ENCODE measurements around the gene DNAH1. TPM values are rescaled to one million over a fixed set of nuclear protein-coding genes. Genes with fewer than 3 reads are reported as not detected.

DNAH1 gene
- polyA plus RNA-seq, 1 donor = 22.9 TPM

DNA sequence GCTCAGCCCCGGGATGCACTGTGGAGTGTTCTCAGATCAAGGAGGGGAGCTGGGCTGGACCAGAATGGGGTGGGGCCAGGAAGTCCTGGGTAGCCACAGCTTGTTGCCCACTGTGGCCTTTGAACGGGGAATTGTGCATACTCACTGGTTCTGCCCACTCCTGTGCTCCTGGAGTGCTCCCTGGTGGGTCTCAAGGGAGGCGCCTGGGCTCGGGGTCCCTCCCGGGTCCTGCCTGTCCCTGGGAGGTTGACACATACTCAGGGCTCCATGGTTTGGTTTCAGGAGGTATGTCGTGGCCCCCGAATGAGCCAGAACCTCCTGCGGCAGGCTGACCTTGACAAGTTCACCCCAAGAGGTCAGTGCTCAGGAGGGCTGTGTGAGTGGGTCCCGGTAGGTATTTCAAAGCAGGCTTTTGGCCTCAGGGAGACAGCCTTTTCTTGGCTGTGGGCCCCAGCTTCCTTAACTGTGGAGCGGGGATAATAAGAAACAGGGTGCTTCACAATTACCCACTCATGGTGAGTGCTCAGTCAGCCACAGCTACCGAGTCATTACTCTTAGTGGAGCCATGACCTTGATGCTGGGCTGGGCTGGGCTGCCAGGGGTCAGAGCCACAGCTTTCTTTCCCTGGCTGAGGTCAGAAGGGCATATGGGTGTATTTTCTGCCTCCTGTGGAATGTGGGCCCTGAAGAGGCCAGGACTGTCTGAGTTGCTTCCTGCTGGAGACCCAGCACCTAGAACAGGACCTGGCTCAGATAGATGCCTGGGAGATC lies 7.6 kb downstream of the DNAH1 start:
- WGBS (ENCODE audit: insufficient coverage, low lambda C conversion rate) = no CpG with 5 or more reads among the region's 11 CpGs
- no peaks in the 10 kb centered on the region for H3K9me3 ChIP-seq (ENCODE audit: control insufficient read depth, low read depth, low read length)
- H3K4me3 ChIP-seq (ENCODE audit: low read length) = no peak overlapping the region
- no peak for DNase-seq
- no peak overlapping the region for H3K27ac ChIP-seq (ENCODE audit: low read length)
- peaks cover 13% of the 10 kb centered on the region for H3K36me3 ChIP-seq (ENCODE audit: control insufficient read depth, insufficient read depth, low read length)
- no peaks in the 10 kb centered on the region for H3K27me3 ChIP-seq (ENCODE audit: control insufficient read depth, insufficient read depth, low read length)
- H3K4me1 ChIP-seq (ENCODE audit: control insufficient read depth, insufficient read depth, low read length) = no peaks in the 10 kb centered on the region

DNA sequence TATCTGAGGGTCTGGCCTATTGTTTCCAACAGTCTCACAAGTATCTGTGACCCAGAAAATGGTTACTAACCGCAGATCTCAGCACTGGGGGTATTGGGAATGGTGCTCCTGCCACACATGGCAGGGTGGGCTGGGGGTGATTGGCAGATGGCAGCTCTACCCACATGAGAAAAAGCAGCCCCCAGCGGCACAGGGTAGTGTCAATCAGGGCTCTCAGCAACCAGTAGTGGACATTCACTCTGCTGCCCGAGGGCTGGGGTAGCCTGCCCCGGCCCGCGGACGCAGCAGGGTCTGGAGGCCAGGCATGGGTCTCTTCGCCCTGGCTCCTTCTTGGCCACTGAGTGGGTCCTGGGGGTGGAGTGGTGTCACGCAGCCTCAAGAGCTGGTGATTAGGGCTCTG lies 8.6 kb downstream of the DNAH1 start:
- Histone ChIP-seq H3K4me1 (ENCODE audit: control insufficient read depth, insufficient read depth, low read length) (no peaks in the 10 kb centered on the region), H3K27me3 (ENCODE audit: control insufficient read depth, insufficient read depth, low read length) (no peaks in the 10 kb centered on the region), H3K36me3 (ENCODE audit: control insufficient read depth, insufficient read depth, low read length) (peaks cover 13% of the 10 kb centered on the region), H3K9me3 (ENCODE audit: control insufficient read depth, low read depth, low read length) (no peaks in the 10 kb centered on the region), H3K4me3 (ENCODE audit: low read length) (no peak overlapping the region), H3K27ac (ENCODE audit: low read length) (no peak overlapping the region)
- WGBS (ENCODE audit: insufficient coverage, low lambda C conversion rate) = no CpG with 5 or more reads among the region's 9 CpGs
- DNase-seq = no peak

- H3K27me3 ChIP-seq (ENCODE audit: control insufficient read depth, insufficient read depth, low read length) = no peaks in the 10 kb centered on the region
- H3K4me3 ChIP-seq (ENCODE audit: low read length) = no peak overlapping the region
- DNase-seq = no peak
- H3K9me3 ChIP-seq (ENCODE audit: control insufficient read depth, low read depth, low read length) = no peaks in the 10 kb centered on the region
- H3K27ac ChIP-seq (ENCODE audit: low read length) = no peak overlapping the region
- no peaks in the 10 kb centered on the region for H3K4me1 ChIP-seq (ENCODE audit: control insufficient read depth, insufficient read depth, low read length)
- peaks cover 13% of the 10 kb centered on the region for H3K36me3 ChIP-seq (ENCODE audit: control insufficient read depth, insufficient read depth, low read length)
These were observed 9.6 kb downstream of the DNAH1 start for GRCh38 chr3:52325686-52326085.

DNA sequence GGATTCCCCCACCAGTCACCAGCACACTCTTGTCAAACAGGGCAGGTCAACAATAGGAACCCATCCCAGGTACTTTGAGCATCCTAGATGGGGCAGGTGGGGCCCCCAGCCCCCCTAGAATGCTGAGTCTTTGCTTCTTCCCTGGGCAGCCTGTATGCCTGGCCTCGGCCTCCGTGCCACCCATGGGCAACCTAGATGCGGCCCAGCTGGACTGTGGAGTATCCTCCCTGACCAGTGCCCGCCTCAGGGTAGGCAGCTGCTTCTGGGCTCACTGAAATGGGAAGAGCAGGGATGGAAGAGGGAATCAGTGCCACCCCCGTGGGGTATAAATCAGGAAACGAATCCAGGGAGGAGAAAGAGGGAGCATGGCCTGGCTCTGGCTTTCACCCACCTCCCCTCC lies 10.9 kb downstream of the DNAH1 start:
- Histone ChIP-seq H3K4me1 (ENCODE audit: control insufficient read depth, insufficient read depth, low read length) (no peaks in the 10 kb centered on the region), H3K27me3 (ENCODE audit: control insufficient read depth, insufficient read depth, low read length) (no peaks in the 10 kb centered on the region), H3K36me3 (ENCODE audit: control insufficient read depth, insufficient read depth, low read length) (peaks cover 21% of the 10 kb centered on the region), H3K9me3 (ENCODE audit: control insufficient read depth, low read depth, low read length) (no peaks in the 10 kb centered on the region), H3K4me3 (ENCODE audit: low read length) (no peak overlapping the region), H3K27ac (ENCODE audit: low read length) (no peak overlapping the region)
- no peak for DNase-seq
- WGBS (ENCODE audit: insufficient coverage, low lambda C conversion rate) = 60% methylated on average over 1 of the region's 6 CpGs

DNA sequence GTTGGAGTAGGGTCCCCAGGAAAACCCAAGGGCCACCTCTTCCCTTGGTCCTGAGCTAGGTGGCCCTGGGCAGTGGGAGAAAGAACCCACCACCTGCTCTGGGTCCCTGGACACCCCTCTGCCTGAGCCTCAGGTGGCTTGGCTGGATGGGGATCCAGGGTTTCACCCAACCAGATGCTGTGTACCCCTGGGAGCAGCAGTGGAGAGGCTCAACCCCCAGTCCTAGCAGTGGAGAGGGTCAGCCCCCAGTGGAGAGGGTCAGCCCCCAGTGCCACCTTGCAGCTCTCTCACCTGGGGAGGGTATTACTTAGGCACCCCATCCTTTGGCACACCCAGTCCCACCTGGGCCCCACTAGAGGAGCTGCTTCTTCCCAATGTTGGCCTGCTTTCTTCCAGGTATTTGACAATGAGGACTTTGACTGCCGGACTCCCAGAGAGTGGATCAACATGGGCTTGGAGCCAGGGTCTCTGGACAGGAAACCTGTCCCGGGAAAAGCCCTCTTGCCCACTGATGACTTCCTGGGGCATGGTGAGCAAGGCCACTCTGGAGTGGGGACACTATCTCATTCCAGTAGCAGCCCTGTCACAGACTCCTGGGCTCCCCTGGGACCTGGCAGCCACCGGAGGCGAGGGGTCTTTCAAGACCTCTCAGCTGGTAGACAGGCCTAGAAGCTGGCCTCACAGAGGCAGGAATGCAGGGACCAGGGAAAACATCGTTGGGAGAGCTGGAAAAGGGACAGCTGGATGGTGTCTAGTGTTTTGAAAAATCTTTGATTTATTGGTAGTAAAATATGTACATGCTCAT lies 11.6 kb downstream of the DNAH1 start:
- WGBS (ENCODE audit: insufficient coverage, low lambda C conversion rate) = no CpG with 5 or more reads among the region's 5 CpGs
- Histone ChIP-seq H3K36me3 (ENCODE audit: control insufficient read depth, insufficient read depth, low read length) (peaks cover 28% of the 10 kb centered on the region), H3K4me3 (ENCODE audit: low read length) (no peak overlapping the region), H3K27ac (ENCODE audit: low read length) (no peak overlapping the region), H3K27me3 (ENCODE audit: control insufficient read depth, insufficient read depth, low read length) (no peaks in the 10 kb centered on the region), H3K9me3 (ENCODE audit: control insufficient read depth, low read depth, low read length) (no peaks in the 10 kb centered on the region), H3K4me1 (ENCODE audit: control insufficient read depth, insufficient read depth, low read length) (no peaks in the 10 kb centered on the region)
- DNase-seq = no peak

DNA sequence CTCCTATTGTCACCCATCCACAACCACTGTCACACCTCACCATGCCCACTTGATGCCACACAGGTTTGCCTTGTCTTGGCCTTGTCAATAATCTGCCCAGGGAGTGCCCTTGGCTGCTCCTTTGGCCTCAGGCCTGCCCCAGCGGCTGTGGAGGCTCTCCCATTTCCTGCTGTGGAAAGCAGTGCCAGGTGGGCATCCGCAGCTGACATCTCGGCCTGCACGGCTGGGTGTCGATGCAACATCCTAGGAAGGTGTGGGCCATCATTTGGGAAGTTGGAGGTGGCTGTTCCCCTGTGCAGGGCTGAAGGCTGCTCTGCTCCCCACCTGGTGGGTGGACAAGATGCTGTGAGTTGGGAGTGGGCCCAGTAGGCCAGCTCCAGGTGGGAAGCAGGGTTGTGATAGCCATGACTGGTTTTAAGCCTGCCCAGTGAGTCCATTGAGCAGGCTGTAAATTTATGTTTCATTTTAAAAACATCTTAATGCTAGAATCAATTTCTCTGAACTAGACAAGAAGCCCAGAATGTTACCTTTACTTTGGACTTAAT lies 12.5 kb downstream of the DNAH1 start:
- Histone ChIP-seq H3K4me1 (ENCODE audit: control insufficient read depth, insufficient read depth, low read length) (no peaks in the 10 kb centered on the region), H3K27ac (ENCODE audit: low read length) (no peak overlapping the region), H3K36me3 (ENCODE audit: control insufficient read depth, insufficient read depth, low read length) (peaks cover 28% of the 10 kb centered on the region), H3K9me3 (ENCODE audit: control insufficient read depth, low read depth, low read length) (no peaks in the 10 kb centered on the region), H3K4me3 (ENCODE audit: low read length) (no peak overlapping the region), H3K27me3 (ENCODE audit: control insufficient read depth, insufficient read depth, low read length) (no peaks in the 10 kb centered on the region)
- no peak for DNase-seq
- WGBS (ENCODE audit: insufficient coverage, low lambda C conversion rate) = no CpG with 5 or more reads among the region's 5 CpGs

GRCh38 chr3:52330194-52330805 lies 14.2 kb downstream of the DNAH1 start:
- WGBS (ENCODE audit: insufficient coverage, low lambda C conversion rate) = no CpG with 5 or more reads among the region's 9 CpGs
- DNase-seq = no peak
- H3K4me3 ChIP-seq (ENCODE audit: low read length) = no peak overlapping the region
- H3K27ac ChIP-seq (ENCODE audit: low read length) = no peak overlapping the region
- H3K9me3 ChIP-seq (ENCODE audit: control insufficient read depth, low read depth, low read length) = no peaks in the 10 kb centered on the region
- no peaks in the 10 kb centered on the region for H3K27me3 ChIP-seq (ENCODE audit: control insufficient read depth, insufficient read depth, low read length)
- peaks cover 28% of the 10 kb centered on the region for H3K36me3 ChIP-seq (ENCODE audit: control insufficient read depth, insufficient read depth, low read length)
- H3K4me1 ChIP-seq (ENCODE audit: control insufficient read depth, insufficient read depth, low read length) = peaks cover 4% of the 10 kb centered on the region

GRCh38 chr3:52331091-52331490 lies 15.0 kb downstream of the DNAH1 start:
- H3K9me3 ChIP-seq (ENCODE audit: control insufficient read depth, low read depth, low read length) = no peaks in the 10 kb centered on the region
- H3K27me3 ChIP-seq (ENCODE audit: control insufficient read depth, insufficient read depth, low read length) = no peaks in the 10 kb centered on the region
- H3K27ac ChIP-seq (ENCODE audit: low read length) = no peak overlapping the region
- peaks cover 4% of the 10 kb centered on the region for H3K4me1 ChIP-seq (ENCODE audit: control insufficient read depth, insufficient read depth, low read length)
- no peak for DNase-seq
- peaks cover 28% of the 10 kb centered on the region for H3K36me3 ChIP-seq (ENCODE audit: control insufficient read depth, insufficient read depth, low read length)
- no peak overlapping the region for H3K4me3 ChIP-seq (ENCODE audit: low read length)
- no CpG with 5 or more reads among the region's 12 CpGs for WGBS (ENCODE audit: insufficient coverage, low lambda C conversion rate)

DNA sequence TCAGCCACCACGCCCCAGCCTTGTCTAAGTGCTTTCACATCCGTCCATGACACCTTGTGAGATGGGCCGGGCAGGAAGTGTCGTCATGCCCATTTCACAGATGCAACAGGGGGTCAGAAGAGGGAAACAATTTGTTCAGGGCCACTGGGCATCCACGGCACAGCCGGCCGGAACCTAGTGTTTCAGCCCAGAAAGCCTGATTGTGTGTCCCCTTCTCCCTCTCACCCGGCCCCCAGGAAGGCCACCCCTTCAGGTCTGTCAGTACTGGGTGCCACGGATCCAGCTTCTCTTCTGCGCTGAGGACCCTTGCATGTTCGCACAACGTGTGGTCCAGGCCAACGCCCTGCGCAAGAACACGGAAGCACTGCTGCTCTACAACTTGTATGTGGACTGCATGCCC lies 15.8 kb downstream of the DNAH1 start:
- no peak for DNase-seq
- no peak overlapping the region for H3K4me3 ChIP-seq (ENCODE audit: low read length)
- peaks cover 4% of the 10 kb centered on the region for H3K4me1 ChIP-seq (ENCODE audit: control insufficient read depth, insufficient read depth, low read length)
- peaks cover 25% of the 10 kb centered on the region for H3K36me3 ChIP-seq (ENCODE audit: control insufficient read depth, insufficient read depth, low read length)
- H3K27me3 ChIP-seq (ENCODE audit: control insufficient read depth, insufficient read depth, low read length) = no peaks in the 10 kb centered on the region
- WGBS (ENCODE audit: insufficient coverage, low lambda C conversion rate) = no CpG with 5 or more reads among the region's 15 CpGs
- no peak overlapping the region for H3K27ac ChIP-seq (ENCODE audit: low read length)
- no peaks in the 10 kb centered on the region for H3K9me3 ChIP-seq (ENCODE audit: control insufficient read depth, low read depth, low read length)

DNA sequence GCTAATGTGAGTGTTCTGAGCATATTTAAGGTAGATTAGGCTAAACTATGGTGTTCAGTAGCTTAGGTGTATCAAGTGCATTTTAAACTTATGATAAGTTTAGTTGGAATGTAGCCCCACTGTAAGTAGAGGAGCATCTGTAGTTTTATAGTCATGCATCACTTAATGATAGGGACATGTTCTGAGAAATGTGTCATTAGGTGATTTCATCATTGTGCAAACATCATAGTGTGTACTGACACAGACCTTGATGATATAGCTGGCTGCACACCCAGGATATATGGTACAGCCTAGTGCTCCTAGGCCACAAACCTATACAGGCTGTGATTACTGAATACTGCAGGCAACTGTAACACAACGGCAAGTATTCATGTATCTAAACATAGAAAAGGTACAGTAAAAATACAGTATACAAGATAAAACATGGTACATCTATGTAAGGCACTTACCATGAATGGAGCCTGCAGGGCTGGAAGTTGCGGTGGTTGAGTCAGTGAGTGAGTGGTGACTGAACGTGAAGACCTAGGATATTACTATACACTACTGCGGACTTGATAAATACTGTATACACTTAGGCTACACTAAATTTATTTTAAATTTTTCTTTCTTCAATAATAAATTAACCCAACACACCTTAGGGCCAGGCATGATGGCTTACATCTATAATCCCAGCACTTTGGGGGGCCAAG lies 17.9 kb downstream of the DNAH1 start:
- Histone ChIP-seq H3K27ac (ENCODE audit: low read length) (no peak overlapping the region), H3K4me3 (ENCODE audit: low read length) (no peak overlapping the region), H3K27me3 (ENCODE audit: control insufficient read depth, insufficient read depth, low read length) (no peaks in the 10 kb centered on the region), H3K36me3 (ENCODE audit: control insufficient read depth, insufficient read depth, low read length) (peaks cover 16% of the 10 kb centered on the region), H3K9me3 (ENCODE audit: control insufficient read depth, low read depth, low read length) (no peaks in the 10 kb centered on the region), H3K4me1 (ENCODE audit: control insufficient read depth, insufficient read depth, low read length) (peaks cover 4% of the 10 kb centered on the region)
- 33% methylated on average over 1 of the region's 4 CpGs for WGBS (ENCODE audit: insufficient coverage, low lambda C conversion rate)
- peak; percentile 26 to 56 for DNase-seq
